NCI-H1436 (cell line): ENCODE data around the gene TLK2.
"Not testable (repeated sequence)": the region's sequence is repeated elsewhere in the genome, so short reads cannot be mapped to it uniquely, and the experiment has no call there.

Experiments
- DNase-seq: peaks from one replicate; lab custom pipeline; 2025; lab: John Stamatoyannopoulos, UW

The TLK2 gene

DNA sequence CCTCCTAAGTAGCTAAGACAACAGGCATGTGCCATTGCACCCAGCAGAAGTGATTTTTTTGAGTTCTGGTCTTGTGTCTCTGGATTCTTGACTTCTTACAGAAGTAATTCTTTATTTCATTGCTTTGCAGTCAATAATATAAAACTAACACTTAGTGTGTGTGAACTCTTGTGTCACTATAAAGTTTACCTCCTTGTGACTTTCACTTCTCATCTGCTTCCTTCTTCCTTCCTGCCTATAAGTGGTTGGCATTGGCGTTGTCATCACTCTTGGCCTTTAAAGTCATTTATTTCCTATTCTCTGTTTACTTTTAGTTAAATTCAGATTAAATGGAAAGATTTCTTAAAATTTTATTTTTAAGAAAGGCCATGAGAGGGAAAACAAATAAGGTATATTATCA is 12.4 kb downstream of the TLK2 start:
- DNase-seq: not testable (repeated sequence)

DNA sequence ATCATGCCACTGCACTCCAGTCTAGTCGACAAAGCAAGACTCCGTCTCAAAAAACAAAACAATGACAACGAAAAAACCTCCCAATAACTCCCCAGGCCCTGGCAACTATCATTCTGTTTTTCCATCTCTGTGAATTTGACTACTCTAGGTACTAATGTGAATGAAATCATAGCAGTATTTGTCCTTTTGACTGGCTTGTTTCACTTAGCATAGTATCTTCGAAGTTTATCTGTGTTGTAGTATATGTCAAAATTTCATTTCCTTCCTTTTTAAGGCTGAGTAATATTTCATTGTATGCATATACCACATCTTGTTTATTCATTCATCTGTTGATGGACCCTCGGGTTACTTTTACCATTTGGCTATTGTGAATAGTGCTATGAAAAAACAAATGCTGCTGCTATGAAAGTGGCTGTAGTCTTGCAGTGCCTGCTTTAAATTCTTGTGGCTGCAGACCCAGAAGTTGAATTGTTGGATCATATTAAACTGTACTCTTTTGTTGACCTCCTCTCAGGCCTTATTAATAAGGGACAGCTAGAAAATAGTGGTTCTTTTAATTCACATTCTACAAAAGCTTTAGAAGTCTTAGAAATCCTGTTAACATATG is 14.5 kb downstream of the TLK2 start:
- not testable (repeated sequence) for DNase-seq

- DNase-seq: not testable (repeated sequence)
These were observed 15.4 kb downstream of the TLK2 start for GRCh38 chr17:62494073-62494472.

DNA sequence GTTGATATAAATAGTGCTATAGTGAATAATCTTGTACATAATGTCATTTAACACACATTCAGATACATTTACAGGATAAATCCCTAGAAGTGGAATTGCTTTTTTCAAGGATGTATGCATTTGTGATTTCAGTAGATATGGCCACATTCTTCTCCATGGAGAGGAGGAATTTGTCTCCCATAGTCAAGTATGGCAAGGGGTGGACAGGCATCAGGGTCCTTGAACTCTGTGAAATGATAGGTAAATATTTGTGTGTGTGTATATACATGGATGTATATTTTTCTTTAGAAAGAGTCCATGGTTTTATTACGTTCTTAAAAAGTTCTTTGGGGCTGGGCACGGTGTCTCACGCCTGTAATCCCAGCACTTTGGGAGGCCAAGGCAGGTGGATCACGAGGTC is 17.7 kb downstream of the TLK2 start:
- DNase-seq: not testable (repeated sequence)

DNA sequence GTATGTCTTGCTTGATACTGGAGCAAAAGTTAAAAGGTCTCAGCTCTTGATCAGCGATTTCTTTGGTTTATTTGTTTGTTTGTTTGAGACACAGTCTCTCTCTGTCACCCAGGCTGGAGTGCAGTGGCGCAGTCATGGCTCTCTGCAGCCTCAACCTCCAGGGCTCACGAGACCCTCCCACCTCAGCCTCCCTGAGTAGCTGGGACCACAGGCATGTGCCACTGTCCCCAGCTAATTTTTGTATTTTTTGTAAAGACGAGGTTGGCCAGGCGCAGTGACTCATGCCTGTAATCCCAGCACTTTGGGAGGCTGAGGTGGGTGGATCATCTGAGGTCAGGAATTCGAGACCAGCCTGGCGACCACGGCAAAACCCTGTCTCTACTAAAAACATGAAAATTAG is 20.2 kb downstream of the TLK2 start:
- not testable (repeated sequence) for DNase-seq

DNA sequence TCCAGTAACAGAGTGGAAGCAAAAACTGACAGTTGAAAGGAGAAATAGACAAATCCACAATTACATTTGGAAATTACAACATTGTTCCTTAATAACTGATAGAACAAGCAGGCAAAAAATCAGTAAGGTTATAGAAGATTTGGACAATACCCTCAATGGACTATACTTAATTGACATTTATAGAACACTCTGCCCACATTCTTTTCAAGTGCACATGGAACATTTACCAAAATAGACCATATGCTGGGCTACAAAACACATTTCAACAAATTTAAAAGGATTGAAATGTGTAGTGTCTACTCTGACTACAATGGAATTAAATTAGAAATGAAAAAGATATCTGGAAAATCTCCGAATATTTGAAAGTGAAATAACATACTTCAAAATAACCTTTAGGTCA is 21.8 kb downstream of the TLK2 start:
- not testable (repeated sequence) for DNase-seq

GRCh38 chr17:62504857-62505256 is 26.2 kb downstream of the TLK2 start:
- DNase-seq: not testable (repeated sequence)

GRCh38 chr17:62507191-62507836 is 28.7 kb downstream of the TLK2 start:
- DNase-seq: not testable (repeated sequence)

- DNase-seq: not testable (repeated sequence)
These were observed 31.7 kb downstream of the TLK2 start for GRCh38 chr17:62510247-62510819.

GRCh38 chr17:62511014-62511413 is 32.4 kb downstream of the TLK2 start:
- DNase-seq: not testable (repeated sequence)

- not testable (repeated sequence) for DNase-seq
These were observed 37.8 kb downstream of the TLK2 start for GRCh38 chr17:62516376-62516775.

GRCh38 chr17:62521295-62521694 is 42.7 kb downstream of the TLK2 start:
- DNase-seq: not testable (repeated sequence)

DNA sequence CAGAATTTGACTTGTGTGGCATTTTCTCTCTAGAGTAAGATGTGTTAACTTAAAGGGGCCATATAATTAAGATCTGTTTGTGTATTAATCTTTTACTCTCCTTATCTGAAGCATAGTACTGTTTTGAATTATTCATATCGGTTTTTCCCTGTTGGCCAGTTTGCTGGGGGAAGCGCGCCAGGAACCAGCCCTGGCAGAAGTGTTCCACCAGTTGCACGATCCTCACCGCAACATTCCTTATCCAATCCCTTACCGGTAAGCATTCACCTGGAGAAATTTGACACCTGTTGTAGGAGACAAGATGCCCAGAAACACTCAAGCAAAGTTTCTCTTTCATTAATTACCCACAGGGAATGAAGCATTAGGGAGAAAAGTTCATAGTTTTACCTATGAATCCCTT is 45.5 kb downstream of the TLK2 start:
- not testable (repeated sequence) for DNase-seq

GRCh38 chr17:62525317-62525716 is 46.7 kb downstream of the TLK2 start:
- not testable (repeated sequence) for DNase-seq

DNA sequence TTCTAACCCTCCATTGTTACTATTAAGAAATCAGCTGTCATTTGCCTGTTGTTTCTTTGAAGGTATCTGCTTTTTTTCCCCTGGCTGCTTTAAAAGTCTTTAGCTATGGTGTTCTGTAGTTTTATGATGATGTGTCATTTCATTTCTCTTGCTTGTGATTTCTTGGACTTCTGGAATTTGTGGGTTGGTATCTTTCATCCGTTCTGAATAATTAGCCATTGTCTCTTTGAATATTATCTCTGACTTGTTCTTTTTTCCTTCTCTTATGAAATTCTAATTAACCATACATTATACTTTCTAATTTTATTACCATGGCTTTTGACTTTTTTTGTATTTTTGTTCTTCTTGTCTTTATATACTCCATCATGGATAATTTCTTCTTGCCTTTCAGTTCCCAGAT is 52.3 kb downstream of the TLK2 start:
- DNase-seq: not testable (repeated sequence)

DNA sequence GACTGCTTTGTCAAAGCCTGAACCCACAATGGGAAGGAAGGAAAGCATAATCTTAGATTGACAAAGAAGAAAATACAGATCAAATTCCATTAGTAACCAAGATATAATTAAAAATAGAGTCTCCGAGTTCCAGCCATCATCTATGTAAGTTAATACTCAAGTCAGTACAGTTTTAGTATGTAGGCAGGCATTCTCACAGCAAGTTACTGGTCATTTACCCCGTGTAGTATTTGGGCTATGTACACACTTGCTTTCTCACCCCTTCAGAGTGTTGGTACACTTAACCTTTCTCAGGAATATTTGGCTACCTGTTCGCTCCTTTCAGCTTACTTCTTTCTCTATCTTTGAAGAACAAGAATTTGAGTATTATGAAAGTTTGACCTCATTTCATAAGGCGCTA is 57.9 kb downstream of the TLK2 start:
- DNase-seq: not testable (repeated sequence)

DNA sequence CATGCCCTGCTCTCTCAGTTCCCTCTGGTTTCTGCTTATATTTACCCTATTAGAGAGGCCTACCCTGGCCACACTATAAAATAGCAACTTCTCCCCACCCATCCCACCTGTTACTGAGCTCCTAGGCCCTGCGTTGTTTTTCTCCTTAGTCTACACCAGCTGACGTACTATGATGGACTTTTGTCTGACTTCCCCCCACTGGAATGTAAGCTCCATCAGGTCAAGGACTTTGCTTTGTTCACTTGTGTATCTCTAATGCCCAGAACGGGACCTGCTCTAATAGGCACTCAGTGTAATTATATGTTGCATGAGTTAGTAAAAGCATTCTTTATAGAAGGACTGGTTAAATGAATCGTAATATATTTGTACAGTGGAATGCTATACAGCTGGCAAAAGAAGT is 62.4 kb downstream of the TLK2 start:
- peak; percentile 3 for DNase-seq

DNA sequence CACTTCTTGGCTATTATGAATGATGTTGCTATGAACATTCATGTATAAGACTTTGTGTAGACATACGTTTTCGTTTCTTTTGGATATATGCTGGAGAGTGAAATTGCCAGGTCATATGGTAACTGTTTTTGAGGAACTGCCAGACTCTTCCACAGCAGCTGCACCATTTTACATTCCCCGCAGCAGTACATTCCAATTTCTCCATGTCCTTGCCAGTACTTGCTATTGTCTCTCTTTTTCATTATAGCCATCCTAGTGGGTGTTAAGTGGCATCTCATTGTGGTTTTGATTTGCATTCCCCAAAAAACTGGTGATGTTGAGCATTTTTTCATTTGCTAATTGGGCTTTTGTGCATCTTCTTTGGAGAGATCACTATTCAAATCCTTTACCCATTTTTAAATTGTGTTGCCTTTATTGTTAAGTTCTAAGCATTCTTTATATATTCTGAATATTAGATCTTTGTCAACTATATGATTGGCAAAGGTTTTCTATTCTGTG is 64.7 kb downstream of the TLK2 start:
- DNase-seq: not testable (repeated sequence)

DNA sequence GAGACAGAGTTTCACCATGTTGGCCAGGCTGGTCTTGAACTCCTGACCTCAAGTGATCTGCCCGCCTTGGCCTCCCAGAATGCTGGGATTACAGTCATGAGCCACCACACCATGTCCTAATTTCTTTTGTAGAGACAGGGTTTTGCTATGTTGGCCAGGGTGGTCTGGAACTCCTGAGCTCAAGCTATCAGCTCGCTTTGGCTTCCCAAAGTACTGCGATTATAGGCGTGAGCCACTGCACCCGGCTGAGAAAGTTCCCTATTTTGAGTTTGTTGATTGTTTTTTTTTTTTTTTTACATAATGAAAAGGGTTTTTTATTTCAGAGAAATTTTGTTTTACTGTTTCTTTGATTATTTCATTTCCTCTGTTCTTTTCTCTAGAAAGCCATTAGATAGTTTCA is 67.4 kb downstream of the TLK2 start:
- DNase-seq: not testable (repeated sequence)

DNA sequence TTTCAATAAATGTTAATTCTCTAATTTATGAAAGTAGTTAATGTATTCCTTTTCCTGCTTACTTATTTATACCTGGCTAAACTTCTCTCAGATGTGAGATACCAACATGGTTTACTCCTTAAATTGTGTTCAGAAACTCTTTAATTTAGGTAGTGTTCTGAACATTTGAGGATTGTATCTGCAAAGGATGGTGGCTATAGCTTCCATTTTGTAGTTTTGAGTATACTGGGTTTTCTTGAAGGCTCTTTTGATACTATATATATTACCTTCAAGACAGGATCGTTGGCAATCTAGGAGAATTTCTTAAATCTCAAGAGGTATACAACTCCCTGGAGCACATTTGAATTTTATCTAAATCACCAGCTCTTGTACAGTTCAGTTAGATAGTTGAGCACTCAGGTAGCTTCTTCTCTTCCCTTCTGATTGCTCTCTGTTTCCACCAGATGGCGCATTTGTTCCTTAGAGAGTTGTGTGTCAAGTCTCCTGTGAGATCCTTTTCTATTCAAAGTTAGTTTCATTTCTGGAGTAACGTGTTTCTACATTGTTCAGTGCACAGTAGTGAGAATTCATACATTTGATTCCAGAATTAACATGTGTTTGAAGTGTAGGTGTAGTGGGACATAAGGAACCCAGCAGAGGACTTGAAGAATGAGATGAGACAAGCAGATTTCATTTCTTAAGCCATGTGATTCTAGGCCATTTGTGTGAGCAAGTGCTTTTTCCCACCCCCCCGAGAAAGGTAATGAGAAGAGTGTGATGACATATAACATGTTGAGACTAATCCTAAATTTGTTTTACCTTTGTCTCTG is 74.4 kb downstream of the TLK2 start:
- DNase-seq: peak; percentile 28

- not testable (repeated sequence) for DNase-seq
These were observed 78.9 kb downstream of the TLK2 start for GRCh38 chr17:62557532-62557931.

DNA sequence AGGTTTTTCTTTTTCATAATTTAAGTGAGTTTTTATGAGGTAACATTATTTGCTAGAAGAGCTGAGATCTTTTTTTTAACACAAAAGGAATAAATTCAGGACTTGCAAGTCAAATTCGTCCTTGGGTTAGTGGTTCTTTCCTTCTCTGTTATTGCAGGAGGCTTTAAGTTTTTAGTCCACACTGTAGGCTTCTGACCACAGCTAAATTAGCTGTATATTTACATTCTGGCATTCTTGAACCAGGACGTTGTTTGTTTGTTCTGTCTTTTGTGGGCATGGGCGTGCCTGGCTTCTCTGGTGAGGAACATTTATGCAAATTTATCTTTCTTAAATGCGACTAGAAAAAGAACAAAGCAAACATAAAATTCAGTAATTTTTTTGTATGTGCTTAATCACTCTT is 80.3 kb downstream of the TLK2 start:
- not testable (repeated sequence) for DNase-seq
